H1 (cell line): ENCODE data around the gene RNF44.

Source experiments
- ASH2L ChIP-seq: fragments of 200-600, 300-600 bp; sonication (generic); IDR thresholded peaks from one replicate; pipeline ENCODE4 v1.7.1; 2017; ENCODE audit warnings: low read length
- CTCF ChIP-seq, 3 experiments: IDR thresholded peaks; 1 replicate in 2 of 3; 2 replicates in 1 of 3; pipeline versions ENCODE4 v1.5.1 to v1.6.1; 2011; ENCODE audit warnings: low read length in 3 of 3, mild to moderate bottlenecking in 3 of 3, inconsistent platforms in 2 of 3, low read depth in 1 of 3, moderate library complexity in 1 of 3; ENCODE audit not compliant: insufficient read depth in 1 of 3; ENCODE audit errors: control extremely low read depth in 1 of 3
- EZH2 ChIP-seq: fragments of 200-600 bp; sonication (generic); IDR thresholded peaks from 2 replicates; pipeline ENCODE4 v1.7.1; 2012; ENCODE audit warnings: low read depth, mild to moderate bottlenecking, moderate library complexity, low read length, inconsistent platforms; ENCODE audit not compliant: severe bottlenecking
- JUND ChIP-seq: IDR thresholded peaks from 2 replicates; pipeline ENCODE4 v1.6.1; 2011; ENCODE audit warnings: mild to moderate bottlenecking, improper control_type of control experiment, low read length
- MAFK ChIP-seq: IDR thresholded peaks from 2 replicates; pipeline ENCODE4 v1.6.1; 2012; ENCODE audit warnings: low read depth, mild to moderate bottlenecking, improper control_type of control experiment, low read length
- MAX ChIP-seq: IDR thresholded peaks from 2 replicates; pipeline ENCODE4 v1.6.1; 2012; ENCODE audit warnings: inconsistent platforms
- PHF8 ChIP-seq: fragments of 200-600 bp; sonication (generic); conservative IDR thresholded peaks from 2 replicates; pipeline ENCODE4 v1.7.1; 2012; ENCODE audit warnings: low read depth, mild to moderate bottlenecking, inconsistent platforms, low read length, moderate library complexity
- POLR2A ChIP-seq, 2 experiments: IDR thresholded peaks; 1 replicate in 1 of 2; 2 replicates in 1 of 2; pipeline ENCODE4 v1.6.1; 2011; ENCODE audit warnings: low read depth in 2 of 2, low read length in 2 of 2, mild to moderate bottlenecking in 2 of 2; ENCODE audit errors: control extremely low read depth in 1 of 2
- SP4 ChIP-seq: IDR thresholded peaks from 2 replicates; pipeline ENCODE4 v1.6.1; 2012; ENCODE audit warnings: low read length, inconsistent platforms
- SRF ChIP-seq: IDR thresholded peaks from 2 replicates; pipeline ENCODE4 v1.6.1; 2011; ENCODE audit warnings: mild to moderate bottlenecking, low read depth, low read length, moderate library complexity
- SUZ12 ChIP-seq: fragments of 200-600 bp; sonication (generic); IDR thresholded peaks from 2 replicates; pipeline ENCODE4 v1.6.1; 2012; ENCODE audit warnings: mild to moderate bottlenecking, inconsistent platforms, low read length, moderate library complexity, mixed read lengths
- TF ChIP-seq, protein P1 (sequence below): IDR thresholded peaks from 2 replicates; pipeline ENCODE4 v1.6.1; 2012; ENCODE audit warnings: low read length, inconsistent platforms

DNA sequence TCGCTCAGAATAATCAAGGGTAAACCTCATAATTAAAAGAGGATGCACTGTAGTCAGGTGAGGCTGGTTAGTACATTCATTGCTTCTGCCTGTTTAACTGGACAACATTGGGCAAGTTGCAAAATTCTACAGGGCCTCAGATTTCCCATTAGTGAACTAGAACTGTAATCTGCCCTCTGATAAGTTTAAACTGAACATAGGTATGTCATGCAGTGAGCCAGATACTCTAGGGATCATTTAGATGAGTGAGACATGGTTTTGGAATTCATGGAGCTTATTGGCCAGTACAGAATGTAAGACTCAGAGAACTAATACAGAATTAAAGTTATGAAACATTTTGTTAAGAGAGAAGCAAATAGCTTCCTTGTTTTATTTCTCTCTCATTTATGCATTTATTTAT, 35.9 kb downstream of the RNF44 start:
- no peak for TF ChIP-seq MAX
- TF ChIP-seq CTCF (IDR thresholded peaks at IDR 0.05; ENCODE audit: control extremely low read depth in 1 of 3, insufficient read depth in 1 of 3, low read depth in 1 of 3, low read length in 3 of 3): no peak
- no peak for TF ChIP-seq SUZ12
- TF ChIP-seq SP4: no peak
- TF ChIP-seq PHF8: no peak
- no peak for TF ChIP-seq POLR2A (IDR thresholded peaks at IDR 0.05; ENCODE audit: control extremely low read depth in 1 of 2, low read depth in 2 of 2, low read length in 2 of 2)
- TF ChIP-seq EZH2: no peak
- no peak for TF ChIP-seq MAFK
- no peak for TF ChIP-seq ASH2L
- TF ChIP-seq JUND: no peak
- TF ChIP-seq, protein P1, sequence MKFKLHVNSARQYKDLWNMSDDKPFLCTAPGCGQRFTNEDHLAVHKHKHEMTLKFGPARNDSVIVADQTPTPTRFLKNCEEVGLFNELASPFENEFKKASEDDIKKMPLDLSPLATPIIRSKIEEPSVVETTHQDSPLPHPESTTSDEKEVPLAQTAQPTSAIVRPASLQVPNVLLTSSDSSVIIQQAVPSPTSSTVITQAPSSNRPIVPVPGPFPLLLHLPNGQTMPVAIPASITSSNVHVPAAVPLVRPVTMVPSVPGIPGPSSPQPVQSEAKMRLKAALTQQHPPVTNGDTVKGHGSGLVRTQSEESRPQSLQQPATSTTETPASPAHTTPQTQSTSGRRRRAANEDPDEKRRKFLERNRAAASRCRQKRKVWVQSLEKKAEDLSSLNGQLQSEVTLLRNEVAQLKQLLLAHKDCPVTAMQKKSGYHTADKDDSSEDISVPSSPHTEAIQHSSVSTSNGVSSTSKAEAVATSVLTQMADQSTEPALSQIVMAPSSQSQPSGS: no peak
- no peak for TF ChIP-seq SRF
